Measurements from ENCODE around the gene HSBP1.

The HSBP1 gene

GRCh38 chr16:83842756-83843507, 35.2 kb downstream of the HSBP1 start:
- no peaks in the 10 kb centered on the region for H3K36me3 ChIP-seq (replicated peaks in 1 of 2; ENCODE audit: control insufficient read depth in 2 of 2, insufficient read depth in 2 of 2, low read length in 2 of 2)
- H4K8ac ChIP-seq (ENCODE audit: low read depth, low read length), result no peak overlapping the region
- H3K4me3 ChIP-seq (ENCODE audit: low read length in 2 of 2), result no peak overlapping the region
- H3K4me2 ChIP-seq (ENCODE audit: insufficient read depth, low read length, poor library complexity, severe bottlenecking), result no peak overlapping the region
- H2AK5ac ChIP-seq (ENCODE audit: low read depth, low read length), result no peak overlapping the region
- no peak overlapping the region for H3K4ac ChIP-seq (ENCODE audit: low read length)
- H3K4me1 ChIP-seq (ENCODE audit: control insufficient read depth in 2 of 2, insufficient read depth in 1 of 2, low read depth in 1 of 2, low read length in 2 of 2), result peaks cover 7 to 23% of the 10 kb centered on the region in 2 donors
- no peak overlapping the region for H2BK15ac ChIP-seq (ENCODE audit: low read length)
- H3K14ac ChIP-seq (ENCODE audit: low read length), result no peak overlapping the region
- no peak overlapping the region for H3K23ac ChIP-seq (ENCODE audit: low read depth, low read length, poor library complexity)
- DNase-seq (ENCODE audit: low spot score), result no peak
- no peak overlapping the region for H3K18ac ChIP-seq (ENCODE audit: low read length)
- H4K91ac ChIP-seq (ENCODE audit: low read depth, low read length, poor library complexity), result no peak overlapping the region
- no peak overlapping the region for H2BK5ac ChIP-seq (ENCODE audit: low read length)
- peaks cover under 1 to 2% of the 10 kb centered on the region in 2 donors for H3K9me3 ChIP-seq (replicated peaks in 1 of 2; ENCODE audit: control insufficient read depth in 2 of 2, insufficient read depth in 1 of 2, low read depth in 1 of 2, low read length in 2 of 2)
- no peaks in the 10 kb centered on the region for H3K27me3 ChIP-seq (ENCODE audit: control insufficient read depth in 3 of 3, insufficient read depth in 3 of 3, low read depth in 1 of 3, low read length in 3 of 3)
- H2BK12ac ChIP-seq (ENCODE audit: low read length), result no peak overlapping the region
- H3K9ac ChIP-seq (ENCODE audit: low read depth, low read length, poor library complexity), result no peak overlapping the region
- H3K27ac ChIP-seq (replicated peaks; ENCODE audit: low read length), result no peak overlapping the region
- WGBS, 2 donors (ENCODE audit: extremely low coverage in 2 of 2, insufficient read length in 2 of 2, insufficient replicate concordance in 1 of 2), result no CpG with 5 or more reads among the region's 9 CpGs
- H2BK120ac ChIP-seq (ENCODE audit: low read depth, low read length), result no peak overlapping the region
- H3K79me1 ChIP-seq (ENCODE audit: low read depth, low read length), result no peaks in the 10 kb centered on the region
- peak overlapping the region; percentile 39 for H2AFZ ChIP-seq (ENCODE audit: low read length)

GRCh38 chr16:83843657-83844056, 35.9 kb downstream of the HSBP1 start:
- Histone ChIP-seq H3K36me3 (replicated peaks in 1 of 2; ENCODE audit: control insufficient read depth in 2 of 2, insufficient read depth in 2 of 2, low read length in 2 of 2) (no peaks in the 10 kb centered on the region), H2BK5ac (ENCODE audit: low read length) (no peak overlapping the region), H3K9ac (ENCODE audit: low read depth, low read length, poor library complexity) (no peak overlapping the region), H3K27ac (replicated peaks; ENCODE audit: low read length) (no peak overlapping the region), H3K23ac (ENCODE audit: low read depth, low read length, poor library complexity) (no peak overlapping the region), H2BK120ac (ENCODE audit: low read depth, low read length) (no peak overlapping the region), H3K27me3 (ENCODE audit: control insufficient read depth in 3 of 3, insufficient read depth in 3 of 3, low read depth in 1 of 3, low read length in 3 of 3) (no peaks in the 10 kb centered on the region), H4K8ac (ENCODE audit: low read depth, low read length) (no peak overlapping the region), H3K4me2 (ENCODE audit: insufficient read depth, low read length, poor library complexity, severe bottlenecking) (no peak overlapping the region), H3K14ac (ENCODE audit: low read length) (no peak overlapping the region), H3K4ac (ENCODE audit: low read length) (no peak overlapping the region), H3K4me3 (ENCODE audit: low read length in 2 of 2) (no peak overlapping the region), H2BK15ac (ENCODE audit: low read length) (no peak overlapping the region), H2BK12ac (ENCODE audit: low read length) (no peak overlapping the region), H2AFZ (ENCODE audit: low read length) (peak overlapping the region; percentile 72), H3K4me1 (ENCODE audit: control insufficient read depth in 2 of 2, insufficient read depth in 1 of 2, low read depth in 1 of 2, low read length in 2 of 2) (peaks cover 7 to 23% of the 10 kb centered on the region in 2 donors), H3K79me1 (ENCODE audit: low read depth, low read length) (no peaks in the 10 kb centered on the region), H3K18ac (ENCODE audit: low read length) (peak overlapping the region; percentile 1), H2AK5ac (ENCODE audit: low read depth, low read length) (no peak overlapping the region), H3K9me3 (replicated peaks in 1 of 2; ENCODE audit: control insufficient read depth in 2 of 2, insufficient read depth in 1 of 2, low read depth in 1 of 2, low read length in 2 of 2) (peaks cover 0 to 2% of the 10 kb centered on the region in 2 donors), H4K91ac (ENCODE audit: low read depth, low read length, poor library complexity) (no peak overlapping the region)
- DNase-seq (ENCODE audit: low spot score), result no peak
- WGBS, 2 donors (ENCODE audit: extremely low coverage in 2 of 2, insufficient read length in 2 of 2, insufficient replicate concordance in 1 of 2), result no CpG with 5 or more reads among the region's 10 CpGs

GRCh38 chr16:83845263-83845662, 37.5 kb downstream of the HSBP1 start:
- Histone ChIP-seq H4K91ac (ENCODE audit: low read depth, low read length, poor library complexity) (no peak overlapping the region), H3K9ac (ENCODE audit: low read depth, low read length, poor library complexity) (no peak overlapping the region), H3K36me3 (replicated peaks in 1 of 2; ENCODE audit: control insufficient read depth in 2 of 2, insufficient read depth in 2 of 2, low read length in 2 of 2) (no peaks in the 10 kb centered on the region), H4K8ac (ENCODE audit: low read depth, low read length) (no peak overlapping the region), H2BK15ac (ENCODE audit: low read length) (peak overlapping the region; percentile 76), H2BK120ac (ENCODE audit: low read depth, low read length) (no peak overlapping the region), H3K27ac (replicated peaks; ENCODE audit: low read length) (no peak overlapping the region), H3K23ac (ENCODE audit: low read depth, low read length, poor library complexity) (no peak overlapping the region), H2AK5ac (ENCODE audit: low read depth, low read length) (peak overlapping the region; percentile 54), H3K4me3 (ENCODE audit: low read length in 2 of 2) (no peak overlapping the region), H3K18ac (ENCODE audit: low read length) (no peak overlapping the region), H3K79me1 (ENCODE audit: low read depth, low read length) (no peaks in the 10 kb centered on the region), H2BK12ac (ENCODE audit: low read length) (no peak overlapping the region), H3K4ac (ENCODE audit: low read length) (no peak overlapping the region), H2AFZ (ENCODE audit: low read length) (no peak overlapping the region), H3K4me1 (ENCODE audit: control insufficient read depth in 2 of 2, insufficient read depth in 1 of 2, low read depth in 1 of 2, low read length in 2 of 2) (peaks cover 9 to 30% of the 10 kb centered on the region in 2 donors), H3K4me2 (ENCODE audit: insufficient read depth, low read length, poor library complexity, severe bottlenecking) (no peak overlapping the region), H3K9me3 (replicated peaks in 1 of 2; ENCODE audit: control insufficient read depth in 2 of 2, insufficient read depth in 1 of 2, low read depth in 1 of 2, low read length in 2 of 2) (peaks cover 0 to 2% of the 10 kb centered on the region in 2 donors), H3K27me3 (ENCODE audit: control insufficient read depth in 3 of 3, insufficient read depth in 3 of 3, low read depth in 1 of 3, low read length in 3 of 3) (no peaks in the 10 kb centered on the region), H2BK5ac (ENCODE audit: low read length) (no peak overlapping the region), H3K14ac (ENCODE audit: low read length) (no peak overlapping the region)
- no peak for DNase-seq (ENCODE audit: low spot score)
- WGBS, 2 donors (ENCODE audit: extremely low coverage in 2 of 2, insufficient read length in 2 of 2, insufficient replicate concordance in 1 of 2), result no CpG with 5 or more reads among the region's 8 CpGs

- no peak overlapping the region for H2BK15ac ChIP-seq (ENCODE audit: low read length)
- H3K9me3 ChIP-seq (replicated peaks in 1 of 2; ENCODE audit: control insufficient read depth in 2 of 2, insufficient read depth in 1 of 2, low read depth in 1 of 2, low read length in 2 of 2), result no peaks in the 10 kb centered on the region
- no peak overlapping the region for H2BK5ac ChIP-seq (ENCODE audit: low read length)
- no peaks in the 10 kb centered on the region for H3K36me3 ChIP-seq (replicated peaks in 1 of 2; ENCODE audit: control insufficient read depth in 2 of 2, insufficient read depth in 2 of 2, low read length in 2 of 2)
- WGBS, 2 donors (ENCODE audit: extremely low coverage in 2 of 2, insufficient read length in 2 of 2, insufficient replicate concordance in 1 of 2), result no CpG with 5 or more reads among the region's 14 CpGs
- no peak overlapping the region for H3K4me2 ChIP-seq (ENCODE audit: insufficient read depth, low read length, poor library complexity, severe bottlenecking)
- H4K8ac ChIP-seq (ENCODE audit: low read depth, low read length), result no peak overlapping the region
- no peak overlapping the region for H3K18ac ChIP-seq (ENCODE audit: low read length)
- no peak overlapping the region for H3K23ac ChIP-seq (ENCODE audit: low read depth, low read length, poor library complexity)
- H3K79me1 ChIP-seq (ENCODE audit: low read depth, low read length), result no peaks in the 10 kb centered on the region
- no peak overlapping the region for H2AFZ ChIP-seq (ENCODE audit: low read length)
- no peak overlapping the region for H3K9ac ChIP-seq (ENCODE audit: low read depth, low read length, poor library complexity)
- no peak overlapping the region for H4K91ac ChIP-seq (ENCODE audit: low read depth, low read length, poor library complexity)
- no peak overlapping the region for H2AK5ac ChIP-seq (ENCODE audit: low read depth, low read length)
- H3K14ac ChIP-seq (ENCODE audit: low read length), result no peak overlapping the region
- no peak overlapping the region for H2BK12ac ChIP-seq (ENCODE audit: low read length)
- H3K4me1 ChIP-seq (ENCODE audit: control insufficient read depth in 2 of 2, insufficient read depth in 1 of 2, low read depth in 1 of 2, low read length in 2 of 2), result peaks cover 10 to 27% of the 10 kb centered on the region in 2 donors
- DNase-seq (ENCODE audit: low spot score), result no peak
- H3K4ac ChIP-seq (ENCODE audit: low read length), result no peak overlapping the region
- H3K27me3 ChIP-seq (ENCODE audit: control insufficient read depth in 3 of 3, insufficient read depth in 3 of 3, low read depth in 1 of 3, low read length in 3 of 3), result no peaks in the 10 kb centered on the region
- no peak overlapping the region for H3K27ac ChIP-seq (replicated peaks; ENCODE audit: low read length)
- H3K4me3 ChIP-seq (ENCODE audit: low read length in 2 of 2), result no peak overlapping the region
- H2BK120ac ChIP-seq (ENCODE audit: low read depth, low read length), result no peak overlapping the region
Observed at GRCh38 chr16:83847371-83848225, 39.8 kb downstream of the HSBP1 start.
